CD4-positive, alpha-beta memory T cell (primary cell): ENCODE data around the gene RAB3IP. TPM values are rescaled to one million over a fixed set of nuclear protein-coding genes. Genes with fewer than 3 reads are reported as not detected.
"Not testable (repeated sequence)": the region's sequence is repeated elsewhere in the genome, so short reads cannot be mapped to it uniquely, and the experiment has no call there.

ENCODE experiments used
- CTCF ChIA-PET: fragments of 350-600 bp; sonication (Branson Sonifier 250); formaldehyde crosslinking; loops from one replicate; lab custom pipeline; 2021; ENCODE audit warnings: inconsistent platforms; ENCODE audit not compliant: partially characterized antibody; lab: Charles Lee
- POLR2A ChIA-PET: fragments of 350-600 bp; sonication (Branson Sonifier 250); formaldehyde crosslinking; loops from one replicate; lab custom pipeline; 2021; ENCODE audit not compliant: partially characterized antibody; lab: Charles Lee
- DNase-seq, 5 donors: peaks; one replicate each; pipeline versions ENCODE4 v3.0.0 to v3.0.0-alpha.2; 2020 to 2022; ENCODE audit warnings: mixed read lengths in 1 of 5
- H3K27ac ChIP-seq: one replicate; pipeline ENCODE4 v1.7.0; 2013; ENCODE audit warnings: low read depth, low read length
- H3K27me3 ChIP-seq: 2 replicates; pipeline ENCODE4 v1.7.0; 2013; ENCODE audit warnings: mild to moderate bottlenecking, low read length, moderate library complexity; ENCODE audit not compliant: insufficient read depth
- H3K36me3 ChIP-seq: 2 replicates; pipeline ENCODE4 v1.7.0; 2013; ENCODE audit warnings: mild to moderate bottlenecking, low read length, moderate library complexity; ENCODE audit not compliant: insufficient read depth
- H3K4me1 ChIP-seq: 2 replicates; pipeline ENCODE4 v1.7.0; 2013; ENCODE audit warnings: mild to moderate bottlenecking, low read length, moderate library complexity; ENCODE audit not compliant: insufficient read depth
- H3K4me3 ChIP-seq, 2 donors: one replicate each; pipeline ENCODE4 v1.7.0; 2013; ENCODE audit warnings: low read length in 2 of 2, mild to moderate bottlenecking in 1 of 2
- H3K9me3 ChIP-seq, 2 donors: one replicate each; pipeline ENCODE4 v1.7.0; 2013; ENCODE audit warnings: low read length in 2 of 2, control low read depth in 1 of 2; ENCODE audit not compliant: control insufficient read depth in 1 of 2
- H3K27ac Mint-ChIP-seq, 7 donors: one replicate each; pipeline ENCODE4 v1.8.0; 2020 to 2021; ENCODE audit warnings: mixed read lengths in 7 of 7, mild to moderate bottlenecking in 6 of 7, inconsistent platforms in 3 of 7, moderate library complexity in 3 of 7
- H3K27me3 Mint-ChIP-seq, 2 donors: one replicate each; pipeline ENCODE4 v1.8.0; 2020 to 2021; ENCODE audit warnings: mixed read lengths in 2 of 2
- H3K36me3 Mint-ChIP-seq, 2 donors: one replicate each; pipeline ENCODE4 v1.8.0; 2020 to 2021; ENCODE audit warnings: mixed read lengths in 2 of 2, inconsistent platforms in 1 of 2, mild to moderate bottlenecking in 1 of 2
- H3K4me1 Mint-ChIP-seq, 4 donors: one replicate each; pipeline ENCODE4 v1.8.0; 2020 to 2021; ENCODE audit warnings: mixed read lengths in 4 of 4, mild to moderate bottlenecking in 1 of 4
- H3K4me3 Mint-ChIP-seq, 8 donors: one replicate each; pipeline ENCODE4 v1.8.0; 2020 to 2021; ENCODE audit warnings: mixed read lengths in 8 of 8, mild to moderate bottlenecking in 7 of 8, moderate library complexity in 6 of 8, inconsistent platforms in 3 of 8
- H3K9me3 Mint-ChIP-seq, 8 donors: one replicate each; pipeline ENCODE4 v1.8.0; 2020 to 2021; ENCODE audit warnings: mixed read lengths in 8 of 8, mild to moderate bottlenecking in 5 of 8, inconsistent platforms in 3 of 8, moderate library complexity in 1 of 8
- intact Hi-C: fragments of 100-400 bp; cut with micrococcal nuclease; formaldehyde crosslinking; loops from one replicate; pipeline ENCODE4 v1.15.1; 2023
- polyA plus RNA-seq, 2 donors: library from polyadenylated mRNA; unstranded; fragments of 300-500 nt; fragmentation: Illumina TruSeq; gene quantifications; one replicate each; pipeline ENCODE4 v1.2.3, GENCODE V29; 2021
- total RNA-seq, 2 experiments: library from RNA; stranded (reverse); gene quantifications; one replicate each; pipeline ENCODE4 v1.2.3, GENCODE V29; 2021

The RAB3IP gene
- total and polyA plus RNA-seq, 4 experiments from 2014 or later: 33.1 to 43.8 (median 39.5) TPM

DNA sequence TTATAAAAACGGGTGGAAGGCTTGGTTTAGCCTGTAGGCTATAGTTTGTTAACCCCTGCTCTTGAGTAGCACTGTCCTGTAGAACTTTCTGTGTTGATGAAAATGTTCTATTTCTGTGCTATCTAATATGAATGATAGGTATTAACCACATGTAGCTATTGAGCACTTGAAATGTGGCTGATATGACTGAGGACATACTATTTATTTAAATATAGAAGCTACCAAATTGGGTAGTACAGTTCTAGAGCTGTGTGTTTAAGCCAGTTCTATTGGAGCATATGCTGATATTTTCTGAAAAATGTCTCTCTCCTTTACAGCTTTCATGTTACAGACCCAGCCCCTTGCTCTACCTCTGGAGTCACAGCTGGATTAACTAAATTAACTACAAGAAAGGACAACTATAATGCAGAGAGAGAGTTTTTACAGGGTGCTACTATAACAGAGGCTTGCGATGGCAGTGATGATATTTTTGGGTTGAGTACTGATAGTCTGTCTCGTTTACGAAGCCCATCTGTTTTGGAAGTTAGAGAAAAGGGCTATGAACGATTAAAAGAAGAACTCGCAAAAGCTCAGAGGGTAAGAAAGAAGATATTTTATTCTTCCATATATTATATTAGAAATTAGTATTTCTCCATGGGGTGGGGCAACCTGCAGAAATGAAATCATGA lies 17.6 kb downstream of the RAB3IP start:
- POLR2A ChIA-PET: no interaction called here
- Histone ChIP-seq H3K27ac (no peak overlapping the region), H3K27me3 (no peaks in the 10 kb centered on the region), H3K4me1 (no peaks in the 10 kb centered on the region), H3K9me3 (no peaks in the 10 kb centered on the region), H3K36me3 (no peaks in the 10 kb centered on the region), H3K4me3 (no peak overlapping the region)
- Mint-ChIP-seq H3K9me3 (peaks cover 0 to 16% (median 12%) of the 10 kb centered on the region in 8 donors), H3K27ac (no peak overlapping the region), H3K4me3 (no peak overlapping the region), H3K27me3 (no peaks in the 10 kb centered on the region), H3K36me3 (peaks cover 41 to 46% of the 10 kb centered on the region in 2 donors), H3K4me1 (peaks cover 7 to 20% (median 14%) of the 10 kb centered on the region in 4 donors)
- CTCF ChIA-PET: no interaction called here
- no peak for DNase-seq
- intact Hi-C loops: no loop called here

DNA sequence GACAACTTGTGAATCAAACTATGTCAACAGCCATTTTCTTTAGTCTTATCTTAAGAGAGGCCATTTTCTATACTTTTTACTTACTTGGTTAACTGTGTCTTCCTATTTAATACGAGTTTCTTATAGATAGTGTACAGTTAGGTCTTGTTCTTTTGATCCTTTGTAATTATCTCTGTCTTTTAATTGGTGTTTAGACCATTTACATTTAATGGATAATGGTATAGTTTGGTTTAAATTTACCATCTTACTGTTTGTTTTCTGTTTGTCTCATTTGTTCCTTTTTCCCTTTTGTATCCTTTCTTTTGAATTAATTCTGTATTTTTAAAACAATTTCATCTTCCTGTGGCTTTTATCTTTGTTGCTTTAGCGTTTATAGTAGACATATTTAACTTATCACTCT lies 19.4 kb downstream of the RAB3IP start:
- Mint-ChIP-seq H3K9me3 (peaks cover 0 to 26% (median 14%) of the 10 kb centered on the region in 8 donors), H3K27me3 (no peaks in the 10 kb centered on the region), H3K36me3 (peaks cover 53 to 59% of the 10 kb centered on the region in 2 donors), H3K4me3 (no peak overlapping the region), H3K27ac (peak overlapping the region in 1 of 7 donors; percentile 10), H3K4me1 (peaks cover 5 to 17% (median 14%) of the 10 kb centered on the region in 4 donors)
- Histone ChIP-seq H3K4me3 (no peak overlapping the region), H3K27me3 (no peaks in the 10 kb centered on the region), H3K27ac (no peak overlapping the region), H3K36me3 (peaks cover 4% of the 10 kb centered on the region), H3K9me3 (no peaks in the 10 kb centered on the region), H3K4me1 (no peaks in the 10 kb centered on the region)
- intact Hi-C loops: no loop called here
- CTCF ChIA-PET: no interaction called here
- POLR2A ChIA-PET: no interaction called here
- no peak for DNase-seq

DNA sequence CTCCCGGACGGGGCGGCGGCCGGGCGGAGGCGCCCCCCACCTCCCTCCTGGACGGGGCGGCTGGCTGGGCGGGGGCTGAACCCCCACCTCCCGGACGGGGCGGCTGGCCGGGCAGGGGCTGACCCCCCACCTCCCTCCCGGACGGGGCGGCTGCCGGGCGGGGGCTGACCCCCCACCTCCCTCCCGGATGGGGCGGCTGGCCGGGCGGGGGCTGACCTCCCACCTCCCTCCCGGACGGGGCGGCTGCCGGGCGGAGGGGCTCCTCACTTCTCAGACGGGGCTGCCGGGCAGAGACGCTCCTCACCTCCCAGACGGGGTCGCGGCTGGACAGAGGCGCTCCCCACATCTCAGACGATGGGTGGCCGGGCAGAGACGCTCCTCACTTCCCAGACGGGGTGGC lies 20.9 kb downstream of the RAB3IP start:
- intact Hi-C loops, H3K27ac Mint-ChIP-seq, H3K4me1 ChIP-seq, CTCF ChIA-PET, H3K4me3 Mint-ChIP-seq, H3K27me3 Mint-ChIP-seq, H3K27me3 ChIP-seq, H3K4me3 ChIP-seq, DNase-seq, H3K9me3 ChIP-seq, H3K36me3 ChIP-seq, POLR2A ChIA-PET, H3K27ac ChIP-seq: not testable (repeated sequence)
- Mint-ChIP-seq H3K36me3 (peaks cover 65 to 74% of the 10 kb centered on the region in 2 donors), H3K4me1 (peaks cover 3 to 15% (median 12%) of the 10 kb centered on the region in 4 donors), H3K9me3 (peaks cover 0 to 39% (median 21%) of the 10 kb centered on the region in 8 donors)

DNA sequence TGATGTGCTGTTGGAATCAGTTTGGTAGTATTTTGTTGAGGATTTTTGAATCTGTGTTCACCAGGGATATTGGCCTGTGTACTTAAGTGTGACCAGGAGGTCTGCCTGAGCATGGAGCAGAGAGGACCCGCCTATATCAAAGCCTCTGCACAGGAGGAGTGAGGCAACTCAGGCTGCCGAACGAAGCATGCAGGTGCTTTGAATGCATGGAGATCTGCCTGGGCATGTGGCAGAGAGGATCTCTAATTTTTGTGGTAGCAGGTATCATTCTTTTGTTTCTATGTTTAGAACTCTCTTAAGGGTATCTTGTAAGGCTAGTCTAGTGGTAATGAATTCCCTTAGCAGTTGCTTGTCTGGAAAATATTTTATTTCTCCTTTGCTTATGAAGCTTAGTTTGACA lies 26.9 kb downstream of the RAB3IP start:
- CTCF ChIA-PET: no interaction called here
- Mint-ChIP-seq H3K36me3 (peaks cover 75 to 95% of the 10 kb centered on the region in 2 donors), H3K27me3 (no peaks in the 10 kb centered on the region), H3K27ac (no peak overlapping the region), H3K4me3 (peak overlapping the region in 2 of 8 donors; percentile 5 to 7), H3K4me1 (peaks cover 0 to 8% (median 5%) of the 10 kb centered on the region in 4 donors), H3K9me3 (peaks cover 4 to 86% (median 58%) of the 10 kb centered on the region in 8 donors)
- Histone ChIP-seq H3K9me3 (peaks cover 0 to 11% of the 10 kb centered on the region in 2 donors), H3K4me3 (no peak overlapping the region), H3K27ac (no peak overlapping the region), H3K27me3 (no peaks in the 10 kb centered on the region), H3K36me3 (peaks cover 16% of the 10 kb centered on the region), H3K4me1 (no peaks in the 10 kb centered on the region)
- no peak for DNase-seq
- intact Hi-C loops: no loop called here
- POLR2A ChIA-PET: no interaction called here

DNA sequence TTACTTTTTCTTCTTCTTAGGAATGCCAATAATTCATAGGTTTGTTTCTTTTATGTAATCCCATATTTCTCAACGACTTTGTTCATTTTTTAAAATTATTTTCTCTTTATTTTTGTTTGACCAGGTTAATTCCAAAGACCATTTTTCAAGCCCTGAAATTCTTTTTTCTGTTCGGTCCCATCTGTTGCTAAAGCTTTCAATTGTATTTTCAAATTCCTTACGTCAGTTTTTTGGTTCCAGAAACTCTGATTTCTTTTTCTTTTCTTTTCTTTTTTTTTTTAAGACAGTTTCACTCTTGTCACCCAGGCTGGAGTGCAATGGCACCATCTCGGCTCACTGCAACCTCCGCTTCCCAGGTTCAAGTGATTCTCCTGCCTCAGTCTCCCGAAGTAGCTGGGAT lies 27.6 kb downstream of the RAB3IP start:
- Mint-ChIP-seq H3K27me3 (no peaks in the 10 kb centered on the region), H3K9me3 (peaks cover 6 to 88% (median 59%) of the 10 kb centered on the region in 8 donors), H3K27ac (no peak overlapping the region), H3K4me3 (no peak overlapping the region), H3K36me3 (peaks cover 72 to 93% of the 10 kb centered on the region in 2 donors), H3K4me1 (peaks cover 0 to 8% (median 2%) of the 10 kb centered on the region in 4 donors)
- Histone ChIP-seq H3K4me3 (no peak overlapping the region), H3K27me3 (no peaks in the 10 kb centered on the region), H3K4me1 (no peaks in the 10 kb centered on the region), H3K27ac (no peak overlapping the region), H3K36me3 (peaks cover 16% of the 10 kb centered on the region), H3K9me3 (peaks cover 0 to 11% of the 10 kb centered on the region in 2 donors)
- no peak for DNase-seq
- intact Hi-C loops: no loop called here
- ChIA-PET POLR2A (no interaction called here), CTCF (no interaction called here)

DNA sequence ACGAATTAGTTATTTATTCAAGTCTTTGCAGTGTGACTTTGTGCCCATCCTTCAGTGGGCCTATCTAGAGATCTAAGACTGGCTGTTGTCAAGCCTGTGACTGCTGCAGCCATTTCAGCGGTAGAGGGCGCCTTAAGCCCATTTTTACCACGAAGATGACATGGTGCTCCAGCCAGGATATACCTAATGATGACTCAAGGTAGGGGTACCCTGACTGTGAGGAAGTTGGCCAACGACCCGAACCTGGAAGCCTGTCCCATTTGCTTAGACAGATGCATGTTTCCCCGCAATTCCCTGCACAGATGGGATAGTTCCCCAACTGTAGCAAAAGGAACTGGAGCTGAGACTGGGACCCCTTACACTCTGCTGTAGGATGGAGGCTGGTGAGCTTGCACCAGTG lies 41.3 kb downstream of the RAB3IP start:
- DNase-seq: no peak
- no peaks in the 10 kb centered on the region for H3K27me3 ChIP-seq
- no peak overlapping the region for H3K27ac ChIP-seq
- H3K4me1 Mint-ChIP-seq: peaks cover 0 to 13% (median 6%) of the 10 kb centered on the region in 4 donors
- H3K4me3 ChIP-seq: no peak overlapping the region
- H3K9me3 ChIP-seq: no peaks in the 10 kb centered on the region
- H3K4me3 Mint-ChIP-seq: no peak overlapping the region
- H3K36me3 Mint-ChIP-seq: peaks cover 45 to 51% of the 10 kb centered on the region in 2 donors
- no peak overlapping the region for H3K27ac Mint-ChIP-seq
- no peaks in the 10 kb centered on the region for H3K36me3 ChIP-seq
- intact Hi-C loops: no loop called here
- ChIA-PET CTCF (no interaction called here), POLR2A (interaction anchor here (0.6 kb wide), 1 partner anchor 1767 kb away, joined by 5 read pairs; no protein-coding TSS in a partner anchor)
- H3K27me3 Mint-ChIP-seq: no peaks in the 10 kb centered on the region
- peaks cover 0 to 30% (median 12%) of the 10 kb centered on the region in 8 donors for H3K9me3 Mint-ChIP-seq
- H3K4me1 ChIP-seq: no peaks in the 10 kb centered on the region

DNA sequence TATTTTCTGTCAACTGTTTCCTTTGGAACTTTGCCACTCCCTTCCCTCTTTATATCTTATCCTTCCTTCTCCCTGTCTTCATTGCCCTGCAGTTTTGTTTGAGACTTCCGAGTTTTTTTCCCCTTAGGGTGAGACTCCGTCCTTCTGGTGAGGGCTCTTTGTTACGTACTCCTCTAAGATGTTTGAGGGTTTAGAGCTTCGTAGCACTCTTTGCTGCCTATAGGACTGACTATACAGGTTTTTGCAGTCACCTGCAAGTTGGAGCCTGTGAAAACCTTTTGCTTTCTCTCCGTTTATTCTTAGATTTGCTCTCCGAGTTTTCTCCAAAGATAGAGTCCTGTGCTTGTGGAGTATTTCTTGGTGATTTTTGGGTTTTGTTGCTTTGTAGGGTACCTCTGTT lies 44.7 kb downstream of the RAB3IP start:
- CTCF ChIA-PET: no interaction called here
- H3K4me3 Mint-ChIP-seq: peak overlapping the region in 1 of 8 donors; percentile 9
- peaks cover 0 to 13% (median 6%) of the 10 kb centered on the region in 4 donors for H3K4me1 Mint-ChIP-seq
- H3K9me3 Mint-ChIP-seq: peaks cover 0 to 32% (median 12%) of the 10 kb centered on the region in 8 donors
- DNase-seq: no peak
- POLR2A ChIA-PET: no interaction called here
- H3K27me3 ChIP-seq: no peaks in the 10 kb centered on the region
- H3K36me3 ChIP-seq: peaks cover 9% of the 10 kb centered on the region
- H3K27ac Mint-ChIP-seq: no peak overlapping the region
- no peaks in the 10 kb centered on the region for H3K4me1 ChIP-seq
- intact Hi-C loops: no loop called here
- H3K4me3 ChIP-seq: no peak overlapping the region
- no peaks in the 10 kb centered on the region for H3K27me3 Mint-ChIP-seq
- H3K36me3 Mint-ChIP-seq: peaks cover 72 to 82% of the 10 kb centered on the region in 2 donors
- no peak overlapping the region for H3K27ac ChIP-seq
- H3K9me3 ChIP-seq: no peaks in the 10 kb centered on the region
